Gastroesophageal sphincter (tissue), 4 donors: ENCODE results near the gene CARMIL3. TPM values are rescaled to one million over a fixed set of nuclear protein-coding genes. Genes with fewer than 3 reads are reported as not detected.

Source experiments
- ATAC-seq: fragments of 150-250 bp; one replicate; pipeline ENCODE4 v1.9.1; 2016; ENCODE audit warnings: mild to moderate bottlenecking, moderate library complexity
- H3K27ac ChIP-seq, 4 donors: fragments of 200-600 bp; sonication (generic) in 3 of 4; 1 replicate in 3 of 4; 2 replicates in 1 of 4; pipeline ENCODE4 v1.5.1; 2016 to 2019
- H3K27me3 ChIP-seq: fragments of 200-600 bp; sonication (generic); one replicate; pipeline ENCODE4 v1.5.1; 2019
- H3K36me3 ChIP-seq, 2 donors: fragments of 200-600 bp; sonication (generic); one replicate each; pipeline ENCODE4 v1.5.1; 2019; ENCODE audit warnings: control low read depth in 1 of 2
- H3K4me1 ChIP-seq, 3 donors: fragments of 200-600 bp; sonication (generic); 1 replicate in 2 of 3; 2 replicates in 1 of 3; pipeline ENCODE4 v1.5.1; 2016 to 2019; ENCODE audit warnings: control low read depth in 2 of 3
- H3K4me3 ChIP-seq, 2 donors: fragments of 200-600 bp; sonication (generic); one replicate each; pipeline ENCODE4 v1.5.1; 2019; ENCODE audit warnings: mild to moderate bottlenecking in 1 of 2, moderate library complexity in 1 of 2
- H3K9me3 ChIP-seq, 3 donors: fragments of 200-600 bp; sonication (generic); one replicate each; pipeline ENCODE4 v1.5.1; 2017 to 2019; ENCODE audit warnings: control low read depth in 2 of 3
- CTCF ChIP-seq, 4 experiments: fragments of 200-600 bp in 2 of 4; fragments of 450-650 bp in 2 of 4; sonication (generic) in 1 of 4; IDR thresholded peaks; one replicate each; pipeline ENCODE4 v1.5.1; 2017 to 2019; ENCODE audit warnings: antibody characterized with exemption in 4 of 4, mild to moderate bottlenecking in 2 of 4, moderate library complexity in 2 of 4
- EP300 ChIP-seq: sonication (generic); formaldehyde crosslinking; IDR thresholded peaks from one replicate; pipeline ENCODE4 v1.6.1; 2017; ENCODE audit warnings: antibody characterized with exemption, mild to moderate bottlenecking
- POLR2A ChIP-seq, 2 donors: fragments of 450-650 bp; IDR thresholded peaks; one replicate each; pipeline ENCODE4 v1.6.1; 2017; ENCODE audit warnings: antibody characterized with exemption in 2 of 2, mild to moderate bottlenecking in 2 of 2, moderate library complexity in 1 of 2
- POLR2AphosphoS5 ChIP-seq: sonication (generic); formaldehyde crosslinking; IDR thresholded peaks from one replicate; pipeline ENCODE4 v1.6.1; 2017; ENCODE audit warnings: antibody characterized with exemption
- WGBS, 2 donors: methylation state at CpG; one replicate each; pipeline ENCODE4 v1.1.5; 2018; ENCODE audit warnings: low coverage in 1 of 2; 5-methylcytosine and 5-hydroxymethylcytosine counted together
- total RNA-seq, 4 donors: library from RNA; depleted of rRNA; stranded (reverse); fragments of >200 nt; gene quantifications; one replicate each; pipeline ENCODE4 v1.1.0, GENCODE V29; 2016

Gene CARMIL3
- total RNA-seq, 4 donors from 2014 or later = 0.12 to 0.47 (median 0.17) TPM; not detected in 1

GRCh38 chr14:24052656-24053547 lies 1.1 kb downstream of the CARMIL3 start:
- peak overlapping the region; percentile 38 to 66 for H3K4me3 ChIP-seq
- no peaks in the 10 kb centered on the region for H3K9me3 ChIP-seq
- 55 to 63% methylated on average over 4 to 13 of the region's 20 CpGs for WGBS, 2 donors
- peaks cover 44% of the 10 kb centered on the region for H3K27me3 ChIP-seq
- H3K4me1 ChIP-seq = peaks cover 2 to 21% (median 8%) of the 10 kb centered on the region in 3 donors
- ATAC-seq = no peak
- H3K27ac ChIP-seq = no peak overlapping the region
- no peaks in the 10 kb centered on the region for H3K36me3 ChIP-seq
- TF ChIP-seq EP300 = no peak

- Histone ChIP-seq H3K27ac (no peak overlapping the region), H3K9me3 (no peaks in the 10 kb centered on the region), H3K4me1 (peaks cover 2 to 28% (median 8%) of the 10 kb centered on the region in 3 donors), H3K27me3 (peaks cover 46% of the 10 kb centered on the region), H3K4me3 (no peak overlapping the region), H3K36me3 (no peaks in the 10 kb centered on the region)
- 20 to 68% methylated on average over 1 to 4 of the region's 10 CpGs for WGBS, 2 donors
- TF ChIP-seq EP300 (no peak), POLR2AphosphoS5 (no peak), POLR2A (IDR thresholded peaks at IDR 0.05) (no peak), CTCF (IDR thresholded peaks at IDR 0.05) (no peak)
- no peak for ATAC-seq
These were observed 1.9 kb downstream of the CARMIL3 start for GRCh38 chr14:24053548-24054323.

- Histone ChIP-seq H3K4me1 (peaks cover 2 to 28% (median 8%) of the 10 kb centered on the region in 3 donors), H3K27me3 (peaks cover 46% of the 10 kb centered on the region), H3K9me3 (no peaks in the 10 kb centered on the region), H3K36me3 (no peaks in the 10 kb centered on the region), H3K4me3 (no peak overlapping the region), H3K27ac (no peak overlapping the region)
- TF ChIP-seq EP300 (no peak), POLR2AphosphoS5 (no peak), CTCF (IDR thresholded peaks at IDR 0.05) (no peak), POLR2A (IDR thresholded peaks at IDR 0.05) (no peak)
- WGBS, 2 donors = 100% methylated on average over 1 of the region's 6 CpGs; no CpG with 5 or more reads in 1 of the 2 donors
- ATAC-seq = no peak
These were observed 2.5 kb downstream of the CARMIL3 start for GRCh38 chr14:24054324-24054641.

GRCh38 chr14:24054646-24055045 lies 2.8 kb downstream of the CARMIL3 start:
- no peak for ATAC-seq
- H3K4me3 ChIP-seq = no peak overlapping the region
- no peaks in the 10 kb centered on the region for H3K9me3 ChIP-seq
- no peaks in the 10 kb centered on the region for H3K36me3 ChIP-seq
- TF ChIP-seq POLR2A (IDR thresholded peaks at IDR 0.05) (no peak), CTCF (IDR thresholded peaks at IDR 0.05) (no peak), POLR2AphosphoS5 (no peak), EP300 (no peak)
- peaks cover 2 to 28% (median 8%) of the 10 kb centered on the region in 3 donors for H3K4me1 ChIP-seq
- peaks cover 46% of the 10 kb centered on the region for H3K27me3 ChIP-seq
- H3K27ac ChIP-seq = no peak overlapping the region
- WGBS, 2 donors = 100% methylated on average over 1 of the region's 9 CpGs; no CpG with 5 or more reads in 1 of the 2 donors

GRCh38 chr14:24055971-24056799 lies 4.4 kb downstream of the CARMIL3 start:
- Histone ChIP-seq H3K4me3 (no peak overlapping the region), H3K9me3 (no peaks in the 10 kb centered on the region), H3K27ac (no peak overlapping the region), H3K36me3 (no peaks in the 10 kb centered on the region), H3K4me1 (peaks cover 2 to 26% (median 8%) of the 10 kb centered on the region in 3 donors), H3K27me3 (peaks cover 46% of the 10 kb centered on the region)
- no peak for TF ChIP-seq CTCF (IDR thresholded peaks at IDR 0.05)
- no peak for TF ChIP-seq POLR2AphosphoS5
- TF ChIP-seq EP300 = no peak
- TF ChIP-seq POLR2A (IDR thresholded peaks at IDR 0.05) = no peak
- 54 to 90% methylated on average over 2 to 4 of the region's 10 CpGs for WGBS, 2 donors
- ATAC-seq = no peak
